AG04449 (cell line): ENCODE measurements around the gene SP140L.
"Not testable (repeated sequence)": the region's sequence is repeated elsewhere in the genome, so short reads cannot be mapped to it uniquely, and the experiment has no call there.

Experiments
- CTCF ChIA-PET: fragments of 350-600 bp; formaldehyde crosslinking; extraction: SDS; loops from one replicate; lab custom pipeline; 2021; ENCODE audit warnings: antibody characterized with exemption; lab: Yijun Ruan, JAX
- POLR2A ChIA-PET: fragments of 400-600, 350-600 bp; formaldehyde crosslinking; extraction: SDS; loops from one replicate; lab custom pipeline; 2020; ENCODE audit warnings: antibody characterized with exemption, inconsistent platforms; lab: Yijun Ruan, JAX
- DNase-seq: peaks from one replicate; pipeline ENCODE4 v3.0.0-alpha.2; 2010; ENCODE audit warnings: low read depth, low spot score
- H3K4me3 ChIP-seq: 2 replicates; pipeline ENCODE4 v1.5.1; 2011; ENCODE audit warnings: low read depth, mild to moderate bottlenecking, control low read depth, low read length
- TF ChIP-seq, protein P1 (sequence below): IDR thresholded peaks from one replicate; pipeline ENCODE4 v1.5.1; 2011; ENCODE audit warnings: mild to moderate bottlenecking, moderate library complexity, low read length, control low read depth, inconsistent platforms; ENCODE audit not compliant: insufficient read depth; ENCODE audit errors: missing control alignments

Gene SP140L

GRCh38 chr2:230329946-230330605 lies 3.1 kb downstream of the SP140L start:
- ChIA-PET POLR2A (no interaction called here), CTCF (no interaction called here)
- TF ChIP-seq, protein P1, sequence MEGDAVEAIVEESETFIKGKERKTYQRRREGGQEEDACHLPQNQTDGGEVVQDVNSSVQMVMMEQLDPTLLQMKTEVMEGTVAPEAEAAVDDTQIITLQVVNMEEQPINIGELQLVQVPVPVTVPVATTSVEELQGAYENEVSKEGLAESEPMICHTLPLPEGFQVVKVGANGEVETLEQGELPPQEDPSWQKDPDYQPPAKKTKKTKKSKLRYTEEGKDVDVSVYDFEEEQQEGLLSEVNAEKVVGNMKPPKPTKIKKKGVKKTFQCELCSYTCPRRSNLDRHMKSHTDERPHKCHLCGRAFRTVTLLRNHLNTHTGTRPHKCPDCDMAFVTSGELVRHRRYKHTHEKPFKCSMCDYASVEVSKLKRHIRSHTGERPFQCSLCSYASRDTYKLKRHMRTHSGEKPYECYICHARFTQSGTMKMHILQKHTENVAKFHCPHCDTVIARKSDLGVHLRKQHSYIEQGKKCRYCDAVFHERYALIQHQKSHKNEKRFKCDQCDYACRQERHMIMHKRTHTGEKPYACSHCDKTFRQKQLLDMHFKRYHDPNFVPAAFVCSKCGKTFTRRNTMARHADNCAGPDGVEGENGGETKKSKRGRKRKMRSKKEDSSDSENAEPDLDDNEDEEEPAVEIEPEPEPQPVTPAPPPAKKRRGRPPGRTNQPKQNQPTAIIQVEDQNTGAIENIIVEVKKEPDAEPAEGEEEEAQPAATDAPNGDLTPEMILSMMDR = no peak
- H3K4me3 ChIP-seq = no peak overlapping the region
- no peak for DNase-seq

DNA sequence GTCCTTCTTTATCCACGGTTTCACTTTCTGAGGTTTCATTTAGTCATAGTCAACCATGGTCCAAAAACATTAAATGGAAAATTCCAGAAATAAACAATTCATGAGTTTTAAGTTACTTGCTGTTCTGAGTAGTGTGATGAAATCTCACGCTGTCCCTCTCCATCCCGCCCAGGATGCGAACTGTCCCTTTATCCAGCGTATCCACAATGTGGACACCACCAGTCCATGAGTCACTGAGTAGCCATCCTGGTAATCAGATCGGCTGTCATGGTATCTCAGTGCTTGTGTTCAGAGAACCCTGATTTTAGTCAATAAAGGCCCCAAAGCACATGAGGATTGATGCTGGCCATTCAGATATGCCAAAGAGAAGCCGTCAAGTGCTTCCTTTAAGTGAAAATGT lies 3.7 kb downstream of the SP140L start:
- DNase-seq = no peak
- H3K4me3 ChIP-seq = no peak overlapping the region
- ChIA-PET POLR2A (no interaction called here), CTCF (no interaction called here)
- TF ChIP-seq, protein P1 = no peak

- POLR2A ChIA-PET = no interaction called here
- CTCF ChIA-PET = no interaction called here
- DNase-seq = no peak
- TF ChIP-seq, protein P1 = no peak
- no peak overlapping the region for H3K4me3 ChIP-seq
These were observed 8.5 kb downstream of the SP140L start for GRCh38 chr2:230335461-230335863.

DNA sequence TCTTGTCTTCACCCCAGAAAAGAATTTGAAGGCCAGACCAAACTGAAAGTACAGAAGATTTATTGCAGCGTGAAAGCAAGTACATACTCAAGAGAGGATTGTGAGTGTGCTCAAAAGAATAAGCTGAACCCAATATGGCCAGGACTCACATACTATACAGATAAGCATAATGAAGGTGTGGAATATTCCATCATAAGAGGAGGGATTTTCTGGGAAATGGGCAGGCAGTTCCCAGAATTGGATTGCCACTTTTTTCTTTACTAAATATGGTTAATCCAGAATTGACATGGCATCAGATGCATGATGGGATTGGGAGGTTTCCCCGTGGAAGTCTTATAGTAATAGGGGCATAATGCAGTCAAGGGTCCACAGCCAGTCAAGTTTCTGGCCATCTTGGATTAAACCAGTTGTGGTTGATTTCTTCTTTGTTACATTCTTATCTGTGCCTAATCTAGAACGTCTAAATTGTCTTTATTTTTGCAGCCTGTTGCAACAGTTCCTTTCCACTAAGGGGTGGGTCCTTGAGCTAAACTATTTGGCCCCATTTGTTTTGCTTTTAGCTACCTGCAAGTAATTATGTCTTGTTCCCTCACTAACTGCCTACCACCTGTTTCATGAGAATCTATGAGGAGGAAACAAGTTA lies 9.0 kb downstream of the SP140L start:
- no peak overlapping the region for H3K4me3 ChIP-seq
- no peak for DNase-seq
- ChIA-PET CTCF (interaction anchor here (1.0 kb wide), 1 partner anchor 9 kb away, joined by 3 read pairs; the partner anchor contains the start of gene SP140L), POLR2A (no interaction called here)
- TF ChIP-seq, protein P1 = no peak

DNA sequence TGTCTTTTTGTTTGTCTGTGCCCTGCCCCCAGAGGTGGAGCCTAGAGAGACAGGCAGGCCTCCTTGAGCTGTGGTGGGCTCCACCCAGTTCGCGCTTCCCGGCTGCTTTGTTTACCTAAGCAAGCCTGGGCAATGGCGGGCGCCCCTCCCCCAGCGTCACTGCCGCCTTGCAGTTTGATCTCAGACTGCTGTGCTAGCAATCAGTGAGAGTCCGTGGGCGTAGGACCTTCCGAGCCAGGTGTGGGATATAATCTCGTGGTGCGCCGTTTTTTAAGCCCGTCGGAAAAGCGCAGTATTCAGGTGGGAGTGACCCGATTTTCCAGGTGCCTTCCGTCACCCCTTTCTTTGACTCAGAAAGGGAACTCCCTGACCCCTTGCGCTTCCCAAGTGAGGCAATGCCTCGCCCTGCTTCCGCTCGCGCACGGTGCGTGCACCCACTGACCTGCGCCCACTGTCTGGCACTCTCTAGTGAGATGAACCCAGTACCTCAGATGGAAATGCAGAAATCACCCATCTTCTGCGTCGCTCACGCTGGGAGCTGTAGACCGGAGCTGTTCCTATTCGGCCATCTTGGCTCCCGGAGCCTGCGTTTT lies 15.0 kb downstream of the SP140L start:
- POLR2A ChIA-PET, DNase-seq, H3K4me3 ChIP-seq, CTCF ChIA-PET: not testable (repeated sequence)

- H3K4me3 ChIP-seq, DNase-seq, POLR2A ChIA-PET, CTCF ChIA-PET: not testable (repeated sequence)
These were observed 16.1 kb downstream of the SP140L start for GRCh38 chr2:230343041-230343624.

GRCh38 chr2:230343747-230344146 lies 16.8 kb downstream of the SP140L start:
- TF ChIP-seq, protein P1 = no peak
- ChIA-PET POLR2A (no interaction called here), CTCF (no interaction called here)
- H3K4me3 ChIP-seq = no peak overlapping the region
- no peak for DNase-seq
